Fibroblast of lung (primary cell): ENCODE data around the gene KLK14. TPM values are rescaled to one million over a fixed set of nuclear protein-coding genes. Genes with fewer than 3 reads are reported as not detected.

Experiments used
- DNase-seq, 2 donors: peaks; one replicate each; pipeline versions ENCODE4 v3.0.0 to v3.0.0-alpha.2; 2010; ENCODE audit warnings: low read depth in 2 of 2
- H2AFZ ChIP-seq: 2 replicates; pipeline ENCODE4 v1.5.1; 2012; ENCODE audit warnings: low read length, control low read depth, inconsistent platforms
- H3K27ac ChIP-seq: 2 replicates; pipeline ENCODE4 v1.5.1; 2011; ENCODE audit warnings: low read length, control low read depth; ENCODE audit not compliant: insufficient read depth
- H3K27me3 ChIP-seq: 2 replicates; pipeline ENCODE4 v1.5.1; 2011; ENCODE audit warnings: mild to moderate bottlenecking, low read length; ENCODE audit not compliant: control insufficient read depth, insufficient read depth
- H3K36me3 ChIP-seq: 2 replicates; pipeline ENCODE4 v1.5.1; 2011; ENCODE audit warnings: low read length; ENCODE audit not compliant: control insufficient read depth, insufficient read depth
- H3K4me1 ChIP-seq: 2 replicates; pipeline ENCODE4 v1.5.1; 2011; ENCODE audit warnings: low read length; ENCODE audit not compliant: control insufficient read depth, insufficient read depth; ENCODE audit errors: extremely low read depth
- H3K4me2 ChIP-seq: 2 replicates; pipeline ENCODE4 v1.5.1; 2011; ENCODE audit warnings: low read length, control low read depth; ENCODE audit not compliant: insufficient read depth; ENCODE audit errors: extremely low read depth
- H3K4me3 ChIP-seq, 4 experiments: fragments of 200-600 bp in 1 of 4; sonication (generic) in 1 of 4; replicated peaks in 1 of 4; 2 replicates each; pipeline ENCODE4 v1.5.1; 2011 to 2016; ENCODE audit warnings: low read length in 4 of 4, low read depth in 3 of 4, mild to moderate bottlenecking in 3 of 4, control low read depth in 2 of 4, inconsistent platforms in 1 of 4, mixed read lengths in 1 of 4; ENCODE audit not compliant: insufficient read depth in 1 of 4; ENCODE audit errors: control extremely low read depth in 1 of 4
- H3K79me2 ChIP-seq: 2 replicates; pipeline ENCODE4 v1.5.1; 2012; ENCODE audit warnings: mild to moderate bottlenecking, low read length, inconsistent platforms; ENCODE audit not compliant: control insufficient read depth, insufficient read depth
- H3K9ac ChIP-seq: 2 replicates; pipeline ENCODE4 v1.5.1; 2011; ENCODE audit warnings: mild to moderate bottlenecking, low read length, control low read depth; ENCODE audit not compliant: insufficient read depth
- H3K9me3 ChIP-seq: 2 replicates; pipeline ENCODE4 v1.5.1; 2012; ENCODE audit warnings: low read depth, low read length; ENCODE audit not compliant: control insufficient read depth, insufficient read depth
- H4K20me1 ChIP-seq: 2 replicates; pipeline ENCODE4 v1.5.1; 2011; ENCODE audit warnings: low read length; ENCODE audit not compliant: control insufficient read depth, insufficient read depth; ENCODE audit errors: extremely low read depth
- EZH2 ChIP-seq: IDR thresholded peaks from 2 replicates; pipeline ENCODE4 v1.5.1; 2012; ENCODE audit warnings: low read length, control low read depth, mild to moderate bottlenecking; ENCODE audit errors: missing control alignments
- polyA plus RNA-seq, 2 donors: library from polyadenylated mRNA; depleted of rRNA in 1 of 2; stranded (reverse) in 1 of 2; unstranded in 1 of 2; fragments of >200 nt; gene quantifications; 2 replicates each; pipeline ENCODE4 v1.2.1, GENCODE V29; 2011 to 2012; ENCODE audit warnings: missing spikeins in 1 of 2
- total RNA-seq: library from RNA; depleted of rRNA; stranded (reverse); fragments of >200 nt; gene quantifications from 2 replicates; pipeline ENCODE4 v1.2.1, GENCODE V29; 2014
- TF ChIP-seq, protein P1 (sequence below), 2 donors: IDR thresholded peaks in 1 of 2; conservative IDR thresholded peaks in 1 of 2; 1 replicate in 1 of 2; 2 replicates in 1 of 2; pipeline ENCODE4 v1.5.1; 2011 to 2012; ENCODE audit warnings: low read length in 2 of 2, control low read depth in 1 of 2, inconsistent platforms in 1 of 2, low read depth in 1 of 2, mild to moderate bottlenecking in 1 of 2

The KLK14 gene
- total and polyA plus RNA-seq, 2 donors (not counting 1 experiment from before 2014, with no cell fraction given), result not detected

DNA sequence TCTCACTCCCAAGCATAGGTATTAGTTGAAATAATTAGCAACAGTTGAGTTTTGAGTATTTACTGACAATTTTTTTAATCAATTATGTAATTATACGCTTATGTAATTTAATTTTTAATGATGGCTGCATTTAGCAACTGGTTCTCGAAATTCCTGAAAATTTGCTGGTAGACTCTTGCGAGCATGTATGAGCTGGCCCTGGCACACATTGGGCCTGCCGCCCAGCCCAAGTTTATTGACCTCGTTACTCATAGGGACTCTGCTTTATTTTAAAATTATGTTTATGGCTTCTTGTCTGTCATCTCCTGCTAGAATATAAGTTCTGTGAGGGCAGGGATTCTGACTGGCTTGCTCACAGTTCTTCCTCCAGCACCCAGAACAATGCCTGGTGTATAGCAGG lies 6.7 kb downstream of the KLK14 start:
- H3K27ac ChIP-seq, result no peak overlapping the region
- H3K79me2 ChIP-seq, result no peaks in the 10 kb centered on the region
- no peaks in the 10 kb centered on the region for H3K36me3 ChIP-seq
- H3K9ac ChIP-seq, result no peak overlapping the region
- H3K4me3 ChIP-seq, result no peak overlapping the region
- no peaks in the 10 kb centered on the region for H3K4me1 ChIP-seq
- DNase-seq, result no peak
- H3K4me2 ChIP-seq, result no peak overlapping the region
- TF ChIP-seq EZH2, result no peak
- TF ChIP-seq, protein P1, sequence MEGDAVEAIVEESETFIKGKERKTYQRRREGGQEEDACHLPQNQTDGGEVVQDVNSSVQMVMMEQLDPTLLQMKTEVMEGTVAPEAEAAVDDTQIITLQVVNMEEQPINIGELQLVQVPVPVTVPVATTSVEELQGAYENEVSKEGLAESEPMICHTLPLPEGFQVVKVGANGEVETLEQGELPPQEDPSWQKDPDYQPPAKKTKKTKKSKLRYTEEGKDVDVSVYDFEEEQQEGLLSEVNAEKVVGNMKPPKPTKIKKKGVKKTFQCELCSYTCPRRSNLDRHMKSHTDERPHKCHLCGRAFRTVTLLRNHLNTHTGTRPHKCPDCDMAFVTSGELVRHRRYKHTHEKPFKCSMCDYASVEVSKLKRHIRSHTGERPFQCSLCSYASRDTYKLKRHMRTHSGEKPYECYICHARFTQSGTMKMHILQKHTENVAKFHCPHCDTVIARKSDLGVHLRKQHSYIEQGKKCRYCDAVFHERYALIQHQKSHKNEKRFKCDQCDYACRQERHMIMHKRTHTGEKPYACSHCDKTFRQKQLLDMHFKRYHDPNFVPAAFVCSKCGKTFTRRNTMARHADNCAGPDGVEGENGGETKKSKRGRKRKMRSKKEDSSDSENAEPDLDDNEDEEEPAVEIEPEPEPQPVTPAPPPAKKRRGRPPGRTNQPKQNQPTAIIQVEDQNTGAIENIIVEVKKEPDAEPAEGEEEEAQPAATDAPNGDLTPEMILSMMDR (conservative IDR thresholded peaks at IDR 0.05 in 1 of 2, IDR thresholded peaks at IDR 0.05 in 1 of 2; ENCODE audit: low read depth in 1 of 2, low read length in 2 of 2), result no peak
- no peaks in the 10 kb centered on the region for H3K9me3 ChIP-seq
- H2AFZ ChIP-seq, result no peak overlapping the region
- H4K20me1 ChIP-seq, result no peaks in the 10 kb centered on the region
- no peaks in the 10 kb centered on the region for H3K27me3 ChIP-seq

DNA sequence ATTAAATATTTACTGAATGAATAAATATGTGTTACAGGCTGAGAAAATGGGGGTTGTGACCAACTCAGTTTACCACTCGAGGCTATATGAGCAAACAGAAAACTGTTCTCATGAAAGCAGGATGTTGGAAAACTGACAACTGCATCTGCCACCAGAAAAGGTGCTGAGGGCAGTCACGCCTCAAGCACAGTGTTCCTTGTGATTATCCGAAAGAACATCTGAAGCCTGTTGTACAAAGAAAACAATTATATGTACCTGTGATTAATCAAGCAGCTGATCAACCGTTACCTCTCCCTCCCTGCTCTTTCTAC lies 11.6 kb downstream of the KLK14 start:
- Histone ChIP-seq H3K79me2 (no peaks in the 10 kb centered on the region), H3K4me3 (no peak overlapping the region), H3K9ac (no peak overlapping the region), H3K4me1 (no peaks in the 10 kb centered on the region), H2AFZ (no peak overlapping the region), H3K36me3 (no peaks in the 10 kb centered on the region), H3K27me3 (no peaks in the 10 kb centered on the region), H3K4me2 (no peak overlapping the region), H4K20me1 (no peaks in the 10 kb centered on the region), H3K27ac (no peak overlapping the region), H3K9me3 (no peaks in the 10 kb centered on the region)
- no peak for TF ChIP-seq EZH2
- TF ChIP-seq, protein P1 (conservative IDR thresholded peaks at IDR 0.05 in 1 of 2, IDR thresholded peaks at IDR 0.05 in 1 of 2; ENCODE audit: low read depth in 1 of 2, low read length in 2 of 2), result no peak
- DNase-seq, result no peak

DNA sequence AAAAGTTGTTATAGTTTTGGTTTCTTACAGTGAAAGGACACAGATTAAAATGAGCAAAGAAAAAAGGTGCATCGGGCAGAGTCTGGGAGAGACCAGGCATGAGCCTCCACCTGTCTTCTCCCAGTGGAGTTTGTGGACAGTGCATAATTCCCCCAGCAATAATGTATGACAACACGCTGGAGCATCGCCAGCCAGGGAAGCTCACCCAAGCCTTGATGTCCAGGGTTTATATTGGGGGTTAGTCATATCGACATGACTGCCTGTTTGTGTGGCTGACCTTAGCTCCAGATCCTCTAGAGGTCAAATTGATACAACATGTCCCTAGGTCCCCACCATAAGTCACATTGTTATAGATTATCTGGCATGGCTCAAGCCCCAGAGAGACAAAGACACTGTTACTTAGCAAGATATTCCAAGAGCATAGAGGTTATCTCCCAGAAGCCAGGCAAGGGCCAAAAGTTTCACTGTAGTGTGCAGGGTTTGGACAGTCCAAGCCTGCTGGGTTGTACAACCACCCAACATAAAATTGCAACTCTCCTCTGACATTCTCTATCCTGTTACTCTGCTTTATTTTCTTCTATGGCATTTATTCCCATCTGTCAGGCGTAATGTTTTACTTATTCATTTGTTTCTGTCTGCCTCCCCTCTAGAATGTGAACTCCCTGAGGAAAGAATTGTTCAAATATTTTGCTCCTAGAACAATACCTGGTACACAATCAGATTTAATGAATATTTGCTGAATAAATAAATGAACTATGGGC lies 12.2 kb downstream of the KLK14 start:
- no peak for DNase-seq
- TF ChIP-seq, protein P1 (conservative IDR thresholded peaks at IDR 0.05 in 1 of 2, IDR thresholded peaks at IDR 0.05 in 1 of 2; ENCODE audit: low read depth in 1 of 2, low read length in 2 of 2), result no peak
- no peak for TF ChIP-seq EZH2

More for the DNA sequence above, 12.2 kb downstream of the KLK14 start:
- no peak overlapping the region for H3K4me2 ChIP-seq
- H3K4me1 ChIP-seq, result no peaks in the 10 kb centered on the region
- no peak overlapping the region for H2AFZ ChIP-seq
- H3K79me2 ChIP-seq, result no peaks in the 10 kb centered on the region
- no peak overlapping the region for H3K27ac ChIP-seq
- H3K36me3 ChIP-seq, result no peaks in the 10 kb centered on the region
- no peak overlapping the region for H3K4me3 ChIP-seq
- H4K20me1 ChIP-seq, result no peaks in the 10 kb centered on the region
- H3K27me3 ChIP-seq, result no peaks in the 10 kb centered on the region
- H3K9me3 ChIP-seq, result no peaks in the 10 kb centered on the region
- H3K9ac ChIP-seq, result no peak overlapping the region
